Stimulated activated naive CD8-positive, alpha-beta T cell treated with anti-CD3 and anti-CD28 coated beads, Interleukin-15, Interleukin-2, amounts not matched to agents 100 U/mL and 50 U/mL, for 24 hours (primary cell): Measurements from ENCODE around the gene PDZD7.

ENCODE experiments used
- ATAC-seq: fragments of 150-1000 bp; cut with Tn5 transposase; one replicate; pipeline ENCODE4 v1.10.0; 2021
- DNase-seq: peaks from one replicate; pipeline ENCODE4 v3.0.0; 2021

Gene PDZD7

DNA sequence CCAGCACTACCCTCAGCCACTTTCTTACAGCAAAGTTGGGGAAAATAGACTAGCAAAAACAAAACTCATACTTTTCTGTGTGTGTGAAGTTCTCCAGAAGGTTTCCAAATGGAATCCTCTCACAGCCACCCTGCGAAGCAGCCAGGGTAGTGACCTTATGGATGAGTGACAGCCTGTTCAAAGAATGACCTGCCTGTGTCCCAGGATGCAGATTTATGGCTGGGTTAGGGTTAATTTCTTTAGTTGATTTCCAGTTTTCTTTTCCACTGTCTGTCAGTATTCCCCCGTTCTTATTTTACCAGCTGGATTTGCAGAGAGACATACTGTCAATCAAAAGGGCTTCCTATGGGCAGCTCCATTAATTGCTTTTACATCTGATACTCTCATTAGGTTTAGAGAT is 64.0 kb downstream of the PDZD7 start:
- no peak for ATAC-seq
- DNase-seq = no peak

DNA sequence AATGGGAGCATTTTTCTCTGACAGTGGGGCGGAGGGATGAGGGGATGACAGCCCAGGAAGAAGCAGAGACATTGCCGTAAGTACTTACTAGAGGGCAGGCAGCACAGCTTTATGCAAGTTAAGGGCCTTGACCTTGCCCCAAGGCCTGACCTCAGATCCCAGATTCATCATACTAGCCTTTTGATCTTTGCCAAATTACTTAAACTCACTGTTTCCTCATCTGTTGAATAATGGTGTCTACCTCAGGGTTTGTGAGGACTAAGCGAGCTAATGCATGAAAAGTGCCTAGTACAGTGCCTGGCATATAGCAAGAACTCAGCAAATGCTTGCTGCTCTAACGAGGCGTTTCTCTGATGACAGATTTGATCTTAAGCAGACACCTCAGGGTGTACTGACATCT is 65.1 kb downstream of the PDZD7 start:
- no peak for ATAC-seq

GRCh38 chr10:100963826-100964225 is 67.1 kb downstream of the PDZD7 start:
- DNase-seq = no peak
- ATAC-seq = no peak

More for the DNA sequence above, 65.1 kb downstream of the PDZD7 start:
- no peak for DNase-seq

DNA sequence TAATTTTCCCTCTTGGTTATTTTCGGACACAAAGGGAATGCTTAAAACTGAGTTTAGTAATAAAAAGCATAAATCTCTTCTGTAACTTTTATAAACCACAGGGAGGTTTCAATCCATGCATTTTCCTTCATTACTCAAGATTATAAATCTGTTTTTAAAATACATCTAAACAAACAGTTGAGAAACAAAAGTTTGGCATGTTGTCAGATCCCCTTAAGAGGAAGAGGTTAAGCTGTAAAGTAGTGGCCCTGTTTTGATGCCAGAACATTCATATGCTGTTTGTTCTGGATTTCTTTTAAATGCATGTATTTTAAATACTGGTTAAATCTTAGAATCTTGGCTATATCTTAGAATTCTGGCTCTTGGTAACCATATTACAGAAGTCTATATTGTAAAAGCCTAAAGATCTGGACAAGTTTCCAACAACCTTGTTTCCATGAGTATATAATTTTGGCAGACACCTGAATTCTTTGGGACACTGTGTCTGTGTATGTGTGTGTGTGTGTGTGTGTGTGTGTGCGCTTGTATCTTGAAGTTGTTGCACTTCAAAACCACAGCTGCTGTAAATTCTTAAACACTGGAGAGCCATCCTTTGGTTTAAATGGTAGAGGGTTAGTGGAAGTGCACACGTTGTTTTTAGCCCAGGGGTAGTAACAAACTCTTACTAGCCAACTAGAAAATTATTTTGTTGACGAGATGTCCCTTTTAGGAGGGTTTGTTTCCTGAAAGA is 68.4 kb downstream of the PDZD7 start:
- no peak for ATAC-seq

DNA sequence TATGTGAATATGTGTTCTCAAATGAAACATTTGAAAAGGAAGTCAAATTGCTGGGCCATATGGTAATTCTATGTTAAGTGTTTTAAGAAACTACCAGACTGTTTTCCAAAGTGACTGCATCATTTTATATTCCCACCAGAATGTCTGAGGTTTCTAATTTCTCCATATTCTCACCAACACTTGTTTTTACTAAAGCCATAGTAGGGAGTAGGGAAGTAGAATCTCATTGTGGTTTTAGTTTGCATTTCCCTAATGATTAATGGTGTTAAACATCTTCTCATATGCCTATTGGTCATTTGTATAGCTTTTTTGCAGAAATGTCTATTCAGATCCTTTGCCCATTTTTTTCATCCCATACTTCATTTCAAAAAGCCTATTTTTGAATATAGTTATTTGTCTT is 70.7 kb downstream of the PDZD7 start:
- no peak for ATAC-seq
- DNase-seq = no peak

More for the DNA sequence above, 68.4 kb downstream of the PDZD7 start:
- no peak for DNase-seq
